BJ (cell line): ENCODE measurements around the gene ARID2. TPM values are rescaled to one million over a fixed set of nuclear protein-coding genes. Genes with fewer than 3 reads are reported as not detected.

Experiments used
- CTCF ChIA-PET: fragments of 350-600 bp; formaldehyde crosslinking; extraction: SDS; loops from one replicate; lab custom pipeline; 2021; ENCODE audit warnings: antibody characterized with exemption, inconsistent platforms; lab: Yijun Ruan, JAX
- POLR2A ChIA-PET: fragments of 300-600 bp; sonication (Branson Sonifier 250); formaldehyde crosslinking; extraction: SDS; loops from one replicate; lab custom pipeline; 2021; ENCODE audit warnings: antibody characterized with exemption; lab: Charles Lee
- DNase-seq: peaks from one replicate; pipeline ENCODE4 v3.0.0-alpha.2; 2011; ENCODE audit warnings: low read depth
- H3K27me3 ChIP-seq: 2 replicates; pipeline ENCODE4 v1.6.0; 2011; ENCODE audit warnings: low read length; ENCODE audit not compliant: control insufficient read depth, insufficient read depth
- H3K36me3 ChIP-seq: 2 replicates; pipeline ENCODE4 v1.5.1; 2011; ENCODE audit warnings: low read length; ENCODE audit not compliant: control insufficient read depth, insufficient read depth
- H3K4me3 ChIP-seq: 2 replicates; pipeline ENCODE4 v1.5.1; 2011; ENCODE audit warnings: low read depth, mild to moderate bottlenecking, control low read depth, low read length
- polyA plus RNA-seq: library from polyadenylated mRNA; depleted of rRNA; stranded (reverse); fragments of >200 nt; gene quantifications from 2 replicates; pipeline ENCODE4 v1.2.3, GENCODE V29; 2011
- TF ChIP-seq, protein P1 (sequence below): IDR thresholded peaks from 2 replicates; pipeline ENCODE4 v1.5.1; 2011; ENCODE audit warnings: low read depth, mild to moderate bottlenecking, control low read depth, inconsistent platforms, low read length, moderate library complexity; ENCODE audit not compliant: insufficient read depth

Gene ARID2
- polyA plus RNA-seq, 1 experiment: 11.1 TPM

DNA sequence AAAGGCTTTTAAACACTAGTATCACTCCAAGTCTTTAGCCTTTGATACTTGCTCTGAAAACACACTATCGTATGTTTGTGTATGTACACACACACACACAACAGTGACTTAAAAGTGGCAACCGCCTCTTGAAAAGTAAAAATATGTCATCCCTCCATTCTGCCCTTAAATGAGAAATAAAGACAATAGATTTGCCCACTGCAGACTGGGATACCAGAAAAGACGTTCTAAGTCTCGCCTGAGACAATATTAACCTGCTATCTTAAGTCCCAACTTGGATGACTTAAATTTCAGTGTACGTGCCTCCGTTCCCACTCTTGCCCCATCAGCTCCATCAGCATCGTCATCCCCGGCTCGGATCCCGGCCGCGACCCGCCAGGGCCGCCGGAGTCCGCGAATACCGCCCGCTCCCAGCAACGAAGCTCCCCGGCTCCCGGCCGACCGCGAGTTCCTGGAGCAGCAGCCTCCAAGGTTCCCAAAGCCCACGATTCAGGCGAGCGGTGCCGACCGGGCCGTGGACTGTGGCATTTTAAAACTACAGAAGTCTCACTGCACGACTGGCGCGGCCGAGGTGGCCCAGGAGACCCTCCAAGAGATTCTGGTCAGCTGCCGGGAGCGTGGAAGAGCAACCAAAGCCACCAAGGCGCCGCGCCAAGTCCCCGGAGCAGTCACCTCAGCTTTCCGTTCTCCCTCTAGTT lies 2.8 kb upstream of the ARID2 start:
- ChIA-PET CTCF (interaction anchor here (0.7 to 7.7 kb wide), 11 partner anchors 9 to 542 kb away, joined by 3 to 73 read pairs (median 3); no protein-coding TSS in a partner anchor), POLR2A (no interaction called here)
- Histone ChIP-seq H3K36me3 (no peaks in the 10 kb centered on the region), H3K4me3 (peak overlapping the region; percentile 88), H3K27me3 (no peaks in the 10 kb centered on the region)
- no peak for DNase-seq
- TF ChIP-seq, protein P1, sequence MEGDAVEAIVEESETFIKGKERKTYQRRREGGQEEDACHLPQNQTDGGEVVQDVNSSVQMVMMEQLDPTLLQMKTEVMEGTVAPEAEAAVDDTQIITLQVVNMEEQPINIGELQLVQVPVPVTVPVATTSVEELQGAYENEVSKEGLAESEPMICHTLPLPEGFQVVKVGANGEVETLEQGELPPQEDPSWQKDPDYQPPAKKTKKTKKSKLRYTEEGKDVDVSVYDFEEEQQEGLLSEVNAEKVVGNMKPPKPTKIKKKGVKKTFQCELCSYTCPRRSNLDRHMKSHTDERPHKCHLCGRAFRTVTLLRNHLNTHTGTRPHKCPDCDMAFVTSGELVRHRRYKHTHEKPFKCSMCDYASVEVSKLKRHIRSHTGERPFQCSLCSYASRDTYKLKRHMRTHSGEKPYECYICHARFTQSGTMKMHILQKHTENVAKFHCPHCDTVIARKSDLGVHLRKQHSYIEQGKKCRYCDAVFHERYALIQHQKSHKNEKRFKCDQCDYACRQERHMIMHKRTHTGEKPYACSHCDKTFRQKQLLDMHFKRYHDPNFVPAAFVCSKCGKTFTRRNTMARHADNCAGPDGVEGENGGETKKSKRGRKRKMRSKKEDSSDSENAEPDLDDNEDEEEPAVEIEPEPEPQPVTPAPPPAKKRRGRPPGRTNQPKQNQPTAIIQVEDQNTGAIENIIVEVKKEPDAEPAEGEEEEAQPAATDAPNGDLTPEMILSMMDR: no peak

DNA sequence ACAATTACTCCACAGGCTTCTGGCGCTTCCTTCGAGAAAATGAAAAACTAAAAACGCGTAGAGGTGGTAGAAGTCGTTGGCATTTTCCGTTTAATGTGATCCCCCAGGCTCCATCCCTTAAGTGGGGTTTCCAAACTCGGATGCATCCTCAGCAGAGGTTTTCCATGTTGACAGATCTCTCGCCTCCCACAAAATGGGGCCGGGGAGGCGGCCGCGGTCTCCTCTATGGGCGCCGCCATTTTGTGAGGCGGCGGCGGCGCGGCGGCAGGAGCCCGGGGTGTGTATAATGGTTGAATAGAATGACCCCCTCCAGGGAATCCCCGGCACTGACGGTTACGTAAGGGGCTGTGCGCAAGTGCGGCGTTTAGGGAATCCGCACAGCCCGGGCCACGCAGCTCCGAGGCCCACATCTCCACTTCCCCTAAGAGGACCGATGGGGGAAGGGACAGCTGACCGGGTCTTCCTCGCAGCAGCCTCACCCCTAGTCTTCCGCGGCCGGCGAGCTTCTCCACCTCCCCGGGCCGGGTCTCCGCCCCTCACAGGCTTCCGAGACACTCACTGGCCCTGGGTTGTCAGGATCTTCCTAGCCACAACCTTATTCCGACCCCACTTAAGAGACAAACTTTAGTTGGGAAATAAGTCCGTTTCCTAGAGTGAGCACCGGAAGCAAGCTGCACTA lies 2.1 kb upstream of the ARID2 start:
- peak; percentile 82 for DNase-seq
- no peaks in the 10 kb centered on the region for H3K36me3 ChIP-seq
- ChIA-PET CTCF (interaction anchor here (0.7 to 7.7 kb wide), 9 partner anchors 13 to 543 kb away, joined by 3 to 73 read pairs (median 4); no protein-coding TSS in a partner anchor), POLR2A (interaction anchor here (0.6 kb wide), 1 partner anchor 53 kb away, joined by 3 read pairs; no protein-coding TSS in a partner anchor)
- H3K27me3 ChIP-seq: no peaks in the 10 kb centered on the region
- TF ChIP-seq, protein P1: no peak
- peak overlapping the region; percentile 88 for H3K4me3 ChIP-seq

DNA sequence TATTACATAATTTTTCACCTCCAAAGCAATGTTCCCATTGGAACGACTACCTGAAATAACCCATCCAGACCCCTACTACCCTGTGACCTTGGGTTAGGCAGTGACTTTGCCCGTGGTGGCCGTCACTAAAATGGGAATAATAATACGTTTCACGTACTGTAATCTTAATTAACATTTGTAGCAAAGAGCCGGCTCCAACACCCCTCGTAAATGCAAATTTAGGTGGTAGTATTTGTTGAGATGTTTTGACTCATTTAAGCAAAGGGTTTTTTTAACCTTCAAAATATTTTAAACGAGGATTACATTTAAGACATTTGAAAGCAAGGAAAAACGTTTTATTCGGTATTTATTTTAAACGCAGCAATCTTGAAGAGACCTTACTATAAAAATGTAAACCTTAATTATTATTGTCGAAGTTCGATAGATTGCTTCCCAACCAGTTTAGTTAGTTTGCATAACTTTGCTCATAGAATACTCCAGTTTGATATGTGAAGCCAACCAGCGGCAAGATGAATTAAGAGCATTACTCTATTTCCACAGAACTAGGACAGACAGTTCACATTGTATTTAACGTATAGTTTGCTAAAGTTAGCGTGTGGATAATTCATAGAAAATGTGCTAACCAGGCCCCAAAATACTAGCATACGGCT lies 1.4 kb upstream of the ARID2 start:
- POLR2A ChIA-PET: no interaction called here
- Histone ChIP-seq H3K4me3 (peak overlapping the region; percentile 88), H3K27me3 (no peaks in the 10 kb centered on the region), H3K36me3 (no peaks in the 10 kb centered on the region)
- CTCF ChIA-PET: interaction anchor here (0.6 to 7.7 kb wide), 9 partner anchors 14 to 769 kb away, joined by 3 to 73 read pairs (median 3); no protein-coding TSS in a partner anchor
- no peak for DNase-seq
- TF ChIP-seq, protein P1: no peak

DNA sequence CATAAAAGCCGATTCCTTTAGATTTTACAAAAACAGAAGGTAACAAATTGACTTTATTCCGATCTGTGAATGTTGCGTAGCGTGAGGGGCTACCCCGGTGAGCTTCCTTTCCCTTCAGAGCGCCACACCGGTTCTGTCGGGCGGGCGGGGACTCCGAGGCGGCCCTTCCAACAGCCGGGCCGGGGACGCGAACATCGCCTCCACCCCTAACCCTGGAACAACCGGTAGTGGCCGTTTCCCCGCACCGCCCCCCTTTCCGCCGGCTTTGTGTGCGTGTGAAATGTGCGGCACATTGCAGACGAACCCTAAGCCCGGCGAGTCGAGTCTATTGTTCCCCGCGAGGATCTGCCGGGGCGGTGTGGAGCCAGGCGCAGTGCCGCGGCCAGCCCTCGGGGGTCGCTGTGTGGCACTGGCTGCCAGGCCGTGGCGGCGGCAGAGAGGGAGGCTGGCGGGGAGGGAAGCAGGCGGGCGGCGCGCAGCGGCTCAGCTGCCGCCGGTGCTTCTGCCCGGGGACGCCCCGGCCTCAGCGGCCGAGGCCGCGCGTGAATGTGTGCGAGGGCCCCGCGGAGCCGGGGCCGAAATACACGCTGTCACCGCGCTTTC lies 775 bp upstream of the ARID2 start:
- CTCF ChIA-PET: interaction anchor here (0.6 to 7.7 kb wide), 9 partner anchors 14 to 769 kb away, joined by 3 to 73 read pairs (median 3); partner anchors contain the start of gene ANO6
- TF ChIP-seq, protein P1: peak; percentile 89

DNA sequence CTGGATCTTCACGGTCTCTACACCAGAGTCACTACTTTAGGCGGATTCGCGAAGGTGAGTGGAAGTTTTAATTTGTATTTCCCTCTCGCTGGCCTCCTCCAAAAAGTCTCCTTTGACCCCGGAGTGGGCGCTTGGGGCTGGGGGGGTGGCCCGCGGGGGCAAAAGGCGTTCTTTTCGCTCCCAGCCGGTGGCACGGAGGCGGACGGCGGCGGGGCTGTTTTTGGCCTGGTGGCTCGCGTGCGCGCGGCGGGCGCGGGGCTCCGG lies 510 bp downstream of the ARID2 start:
- CTCF ChIA-PET: interaction anchor here (0.6 to 7.7 kb wide), 6 partner anchors 8 to 495 kb away, joined by 3 to 73 read pairs (median 3); no protein-coding TSS in a partner anchor
- Histone ChIP-seq H3K27me3 (no peaks in the 10 kb centered on the region), H3K4me3 (peak overlapping the region; percentile 88), H3K36me3 (no peaks in the 10 kb centered on the region)
- no peak for DNase-seq
- POLR2A ChIA-PET: no interaction called here
- TF ChIP-seq, protein P1: no peak

More for the DNA sequence above, 775 bp upstream of the ARID2 start:
- Histone ChIP-seq H3K36me3 (no peaks in the 10 kb centered on the region), H3K27me3 (no peaks in the 10 kb centered on the region), H3K4me3 (peak overlapping the region; percentile 88)
- peak; percentile 73 for DNase-seq
- POLR2A ChIA-PET: no interaction called here
